HepG2 (cell line): ENCODE data around the gene LANCL3.

Source experiments
- CTCF ChIP-seq: sonication (generic); formaldehyde crosslinking; IDR thresholded peaks from 2 replicates; pipeline ENCODE4 v1.5.0; 2020; ENCODE audit warnings: mild to moderate bottlenecking, missing genetic modification reagents, moderate library complexity
- EP300 ChIP-seq, 3 experiments: sonication (generic) in 1 of 3; formaldehyde crosslinking in 1 of 3; IDR thresholded peaks; 2 replicates each; pipeline versions ENCODE4 v1.5.1 to v1.6.1; 2011 to 2020; ENCODE audit warnings: low read depth in 2 of 3, low read length in 2 of 3, borderline replicate concordance in 1 of 3, improper control_type of control experiment in 1 of 3, mild to moderate bottlenecking in 1 of 3, missing genetic modification reagents in 1 of 3, moderate library complexity in 1 of 3
- GMEB1 ChIP-seq: sonication (generic); formaldehyde crosslinking; IDR thresholded peaks from 2 replicates; pipeline ENCODE4 v1.5.1; 2020; ENCODE audit warnings: missing genetic modification reagents, mild to moderate bottlenecking, borderline replicate concordance
- IKZF1 ChIP-seq: fragments of 450-650 bp; IDR thresholded peaks from 2 replicates; pipeline ENCODE4 v1.7.1; 2016
- KLF12 ChIP-seq: sonication (generic); formaldehyde crosslinking; IDR thresholded peaks from 2 replicates; pipeline ENCODE4 v1.4.0; 2020; ENCODE audit warnings: missing genetic modification reagents, borderline replicate concordance
- XRCC5 ChIP-seq: fragments of 200-400 bp; formaldehyde crosslinking; optimal IDR thresholded peaks from 2 replicates; pipeline ENCODE3; 2017; ENCODE audit warnings: mild to moderate bottlenecking, low read length

- no peak for TF ChIP-seq CTCF (CRISPR knock-in tag)
- no peak for TF ChIP-seq GMEB1
- no peak for TF ChIP-seq XRCC5
- TF ChIP-seq EP300 (IDR thresholded peaks at IDR 0.05; ENCODE audit: low read depth in 2 of 2, low read length in 2 of 2), result no peak
- TF ChIP-seq EP300 (CRISPR knock-in tag; IDR thresholded peaks at IDR 0.05; ENCODE audit: borderline replicate concordance), result no peak
- TF ChIP-seq KLF12 (CRISPR knock-in tag), result no peak
- TF ChIP-seq IKZF1, result no peak
These were observed 36.7 kb downstream of the LANCL3 start for GRCh38 chrX:37608156-37608555.
